Liver (tissue), 9 donors: ENCODE data around the gene KCNT1. TPM values are rescaled to one million over a fixed set of nuclear protein-coding genes. Genes with fewer than 3 reads are reported as not detected.

Experiments
- DNase-seq: peaks from one replicate; pipeline ENCODE4 v3.0.0-alpha.2; 2017; ENCODE audit warnings: low spot score
- H3K27ac ChIP-seq, 2 donors: one replicate each; pipeline ENCODE4 v1.7.0; 2013; ENCODE audit warnings: inconsistent platforms in 2 of 2, low read length in 2 of 2, control low read depth in 1 of 2, low read depth in 1 of 2, mild to moderate bottlenecking in 1 of 2
- H3K27me3 ChIP-seq, 4 donors: one replicate each; pipeline versions ENCODE4 v1.6.1 to v1.7.0; 2013; ENCODE audit warnings: low read length in 3 of 4, inconsistent platforms in 1 of 4, mild to moderate bottlenecking in 1 of 4, moderate library complexity in 1 of 4; ENCODE audit not compliant: control insufficient read depth in 4 of 4, insufficient read depth in 4 of 4
- H3K36me3 ChIP-seq, 4 donors: one replicate each; pipeline versions ENCODE4 v1.6.1 to v1.7.0; 2013; ENCODE audit warnings: low read length in 3 of 4, mild to moderate bottlenecking in 3 of 4, low read depth in 1 of 4, moderate library complexity in 1 of 4; ENCODE audit not compliant: control insufficient read depth in 4 of 4, insufficient read depth in 3 of 4
- H3K4me1 ChIP-seq, 4 donors: one replicate each; pipeline versions ENCODE4 v1.6.1 to v1.7.0; 2013; ENCODE audit warnings: low read length in 3 of 4, mild to moderate bottlenecking in 3 of 4, moderate library complexity in 1 of 4; ENCODE audit not compliant: control insufficient read depth in 4 of 4, insufficient read depth in 4 of 4
- H3K4me3 ChIP-seq, 3 donors: one replicate each; pipeline versions ENCODE4 v1.6.1 to v1.7.0; 2013; ENCODE audit warnings: low read length in 3 of 3, control low read depth in 1 of 3, low read depth in 1 of 3, mild to moderate bottlenecking in 1 of 3
- H3K9ac ChIP-seq, 2 donors: one replicate each; pipeline ENCODE4 v1.7.0; 2013; ENCODE audit warnings: low read length in 2 of 2, mild to moderate bottlenecking in 2 of 2, moderate library complexity in 2 of 2, control low read depth in 1 of 2, low read depth in 1 of 2
- H3K9me3 ChIP-seq, 4 donors: one replicate each; pipeline versions ENCODE4 v1.6.1 to v1.7.0; 2013; ENCODE audit warnings: low read length in 3 of 4; ENCODE audit not compliant: control insufficient read depth in 4 of 4
- EGR1 ChIP-seq, 2 donors: IDR thresholded peaks; 2 replicates each; pipeline ENCODE4 v1.6.1; 2016 to 2018; ENCODE audit warnings: antibody characterized with exemption in 2 of 2, low read depth in 2 of 2
- FOXA1 ChIP-seq: IDR thresholded peaks from 2 replicates; pipeline ENCODE4 v1.6.1; 2016; ENCODE audit warnings: antibody characterized with exemption
- FOXA2 ChIP-seq: IDR thresholded peaks from 2 replicates; pipeline ENCODE4 v1.6.1; 2016; ENCODE audit warnings: antibody characterized with exemption
- GABPA ChIP-seq, 2 donors: IDR thresholded peaks in 1 of 2; conservative IDR thresholded peaks in 1 of 2; 2 replicates each; pipeline ENCODE4 v1.6.1; 2016; ENCODE audit warnings: antibody characterized with exemption in 2 of 2, mild to moderate bottlenecking in 1 of 2, moderate library complexity in 1 of 2
- HNF4A ChIP-seq, 2 donors: conservative IDR thresholded peaks; 2 replicates each; pipeline ENCODE4 v1.6.1; 2016; ENCODE audit warnings: antibody characterized with exemption in 2 of 2, mild to moderate bottlenecking in 2 of 2
- HNF4G ChIP-seq: IDR thresholded peaks from 2 replicates; pipeline ENCODE4 v1.6.1; 2016; ENCODE audit warnings: antibody characterized with exemption
- JUND ChIP-seq, 2 donors: IDR thresholded peaks; 2 replicates each; pipeline ENCODE4 v1.6.1; 2016; ENCODE audit warnings: antibody characterized with exemption in 2 of 2
- NR2F2 ChIP-seq: IDR thresholded peaks from 2 replicates; pipeline ENCODE4 v1.6.1; 2016; ENCODE audit warnings: antibody characterized with exemption
- RAD21 ChIP-seq, 2 donors: IDR thresholded peaks; 2 replicates each; pipeline ENCODE4 v1.6.1; 2016; ENCODE audit warnings: antibody characterized with exemption in 2 of 2, mild to moderate bottlenecking in 2 of 2
- RXRA ChIP-seq, 2 donors: IDR thresholded peaks; 2 replicates each; pipeline ENCODE4 v1.6.1; 2017 to 2018; ENCODE audit warnings: antibody characterized with exemption in 2 of 2, mild to moderate bottlenecking in 1 of 2
- SP1 ChIP-seq: IDR thresholded peaks from 2 replicates; pipeline ENCODE4 v1.6.1; 2018; ENCODE audit warnings: antibody characterized with exemption, mild to moderate bottlenecking
- TAF1 ChIP-seq: conservative IDR thresholded peaks from 2 replicates; pipeline ENCODE4 v1.6.1; 2016; ENCODE audit warnings: antibody characterized with exemption, mild to moderate bottlenecking
- YY1 ChIP-seq: IDR thresholded peaks from 2 replicates; pipeline ENCODE4 v1.6.1; 2016; ENCODE audit warnings: antibody characterized with exemption, mild to moderate bottlenecking
- WGBS: extraction: QIAGEN DNeasy Blood & Tissue Kit; methylation state at CpG from one replicate; pipeline ENCODE4 v1.1.7; 2013; 5-methylcytosine and 5-hydroxymethylcytosine counted together
- polyA plus RNA-seq, 2 donors: library from polyadenylated mRNA; stranded (reverse) in 1 of 2; unstranded in 1 of 2; fragments of 200-250 nt in 1 of 2; fragments of >200 nt in 1 of 2; fragmentation: Nextera tagmentation in 1 of 2; extraction: Ambion mirVana in 1 of 2; gene quantifications; one replicate each; pipeline versions ENCODE4 v1.2.1 to v1.2.3, GENCODE V29; 2013 to 2015
- total RNA-seq, 2 donors: library from RNA; depleted of rRNA; stranded (reverse); fragments of >200 nt; gene quantifications; one replicate each; pipeline ENCODE4 v1.2.3, GENCODE V29; 2014
- TF ChIP-seq, protein P1 (sequence below): IDR thresholded peaks from 2 replicates; pipeline ENCODE4 v1.6.1; 2016; ENCODE audit warnings: antibody characterized with exemption, mild to moderate bottlenecking
- TF ChIP-seq, protein P2 (sequence below): IDR thresholded peaks from 2 replicates; pipeline ENCODE4 v1.6.1; 2016; ENCODE audit warnings: antibody characterized with exemption
- TF ChIP-seq, protein P3 (sequence below): fragments of 150-350 bp; IDR thresholded peaks from 2 replicates; pipeline ENCODE4 v1.5.1; 2017; ENCODE audit warnings: improper control_type of control experiment, low read depth, low read length; ENCODE audit not compliant: missing input control
- TF ChIP-seq, protein P4 (sequence below): IDR thresholded peaks from 2 replicates; pipeline ENCODE4 v1.6.1; 2016; ENCODE audit warnings: antibody characterized with exemption
- TF ChIP-seq, protein P5 (sequence below): IDR thresholded peaks from 2 replicates; pipeline ENCODE4 v1.6.1; 2016; ENCODE audit warnings: antibody characterized with exemption
- donor health status: healthy.
- donor health status: healthy.
- donor health status: healthy.
- donor health status: healthy.
- donor health status: healthy.

KCNT1 gene
- total and polyA plus RNA-seq, 4 donors = 0.08 TPM; not detected in 2

DNA sequence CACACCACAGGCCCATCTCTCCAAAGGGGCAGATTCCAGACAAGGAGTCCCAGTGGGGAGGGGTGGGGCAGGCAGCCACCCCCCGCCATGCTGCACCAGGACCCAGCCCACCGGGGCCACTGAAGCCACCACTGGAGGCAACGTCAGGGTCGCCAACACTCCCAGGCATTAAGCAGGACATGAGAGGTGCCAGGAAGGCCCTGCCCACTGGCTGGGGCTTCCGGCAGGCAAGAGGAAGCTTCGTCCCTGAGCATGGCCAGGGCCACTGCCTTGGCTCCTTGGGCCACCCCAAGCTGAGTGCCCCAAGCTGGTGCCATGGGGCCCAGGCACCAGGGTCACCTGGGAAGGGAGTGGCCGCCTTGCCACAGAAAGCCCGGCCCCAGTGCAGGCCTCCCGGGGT, 17.5 kb downstream of the KCNT1 start:
- TF ChIP-seq, protein P1, sequence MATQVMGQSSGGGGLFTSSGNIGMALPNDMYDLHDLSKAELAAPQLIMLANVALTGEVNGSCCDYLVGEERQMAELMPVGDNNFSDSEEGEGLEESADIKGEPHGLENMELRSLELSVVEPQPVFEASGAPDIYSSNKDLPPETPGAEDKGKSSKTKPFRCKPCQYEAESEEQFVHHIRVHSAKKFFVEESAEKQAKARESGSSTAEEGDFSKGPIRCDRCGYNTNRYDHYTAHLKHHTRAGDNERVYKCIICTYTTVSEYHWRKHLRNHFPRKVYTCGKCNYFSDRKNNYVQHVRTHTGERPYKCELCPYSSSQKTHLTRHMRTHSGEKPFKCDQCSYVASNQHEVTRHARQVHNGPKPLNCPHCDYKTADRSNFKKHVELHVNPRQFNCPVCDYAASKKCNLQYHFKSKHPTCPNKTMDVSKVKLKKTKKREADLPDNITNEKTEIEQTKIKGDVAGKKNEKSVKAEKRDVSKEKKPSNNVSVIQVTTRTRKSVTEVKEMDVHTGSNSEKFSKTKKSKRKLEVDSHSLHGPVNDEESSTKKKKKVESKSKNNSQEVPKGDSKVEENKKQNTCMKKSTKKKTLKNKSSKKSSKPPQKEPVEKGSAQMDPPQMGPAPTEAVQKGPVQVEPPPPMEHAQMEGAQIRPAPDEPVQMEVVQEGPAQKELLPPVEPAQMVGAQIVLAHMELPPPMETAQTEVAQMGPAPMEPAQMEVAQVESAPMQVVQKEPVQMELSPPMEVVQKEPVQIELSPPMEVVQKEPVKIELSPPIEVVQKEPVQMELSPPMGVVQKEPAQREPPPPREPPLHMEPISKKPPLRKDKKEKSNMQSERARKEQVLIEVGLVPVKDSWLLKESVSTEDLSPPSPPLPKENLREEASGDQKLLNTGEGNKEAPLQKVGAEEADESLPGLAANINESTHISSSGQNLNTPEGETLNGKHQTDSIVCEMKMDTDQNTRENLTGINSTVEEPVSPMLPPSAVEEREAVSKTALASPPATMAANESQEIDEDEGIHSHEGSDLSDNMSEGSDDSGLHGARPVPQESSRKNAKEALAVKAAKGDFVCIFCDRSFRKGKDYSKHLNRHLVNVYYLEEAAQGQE = no peak
- TF ChIP-seq RXRA (IDR thresholded peaks at IDR 0.05) = no peak
- no peak for DNase-seq
- WGBS = 70% methylated on average over 9 of the region's 9 CpGs
- H3K27me3 ChIP-seq = peaks cover 0 to 8% (median 4%) of the 10 kb centered on the region in 4 donors
- H3K27ac ChIP-seq = no peak overlapping the region
- no peaks in the 10 kb centered on the region for H3K4me1 ChIP-seq
- H3K4me3 ChIP-seq = no peak overlapping the region
- no peaks in the 10 kb centered on the region for H3K36me3 ChIP-seq
- no peaks in the 10 kb centered on the region for H3K9me3 ChIP-seq
- H3K9ac ChIP-seq = no peak overlapping the region

DNA sequence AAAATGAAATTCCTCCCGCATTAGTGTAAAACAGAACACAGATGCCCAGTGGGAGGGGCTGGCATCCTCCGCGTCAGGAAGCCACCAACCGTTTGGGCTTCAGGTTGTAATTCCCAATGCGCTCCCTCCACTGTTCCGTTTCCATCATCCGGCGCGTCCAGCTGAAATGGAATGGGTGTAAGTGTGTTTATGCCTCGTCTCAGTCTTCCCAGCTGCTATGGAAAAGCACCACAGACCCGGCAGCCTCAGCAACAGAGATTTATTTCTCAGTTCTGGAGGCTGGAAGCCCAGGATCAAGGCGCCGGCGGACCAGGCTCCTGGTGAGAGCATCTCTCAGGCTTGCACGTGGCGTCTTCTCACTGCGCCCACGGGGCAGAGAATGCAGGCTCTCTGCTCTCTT, 20.4 kb downstream of the KCNT1 start:
- H3K27ac ChIP-seq = no peak overlapping the region
- H3K9me3 ChIP-seq = no peaks in the 10 kb centered on the region
- no peak for DNase-seq
- H3K27me3 ChIP-seq = peaks cover 0 to 2% (median 0%) of the 10 kb centered on the region in 4 donors
- no peaks in the 10 kb centered on the region for H3K36me3 ChIP-seq
- no peak for TF ChIP-seq HNF4G
- TF ChIP-seq, protein P2, sequence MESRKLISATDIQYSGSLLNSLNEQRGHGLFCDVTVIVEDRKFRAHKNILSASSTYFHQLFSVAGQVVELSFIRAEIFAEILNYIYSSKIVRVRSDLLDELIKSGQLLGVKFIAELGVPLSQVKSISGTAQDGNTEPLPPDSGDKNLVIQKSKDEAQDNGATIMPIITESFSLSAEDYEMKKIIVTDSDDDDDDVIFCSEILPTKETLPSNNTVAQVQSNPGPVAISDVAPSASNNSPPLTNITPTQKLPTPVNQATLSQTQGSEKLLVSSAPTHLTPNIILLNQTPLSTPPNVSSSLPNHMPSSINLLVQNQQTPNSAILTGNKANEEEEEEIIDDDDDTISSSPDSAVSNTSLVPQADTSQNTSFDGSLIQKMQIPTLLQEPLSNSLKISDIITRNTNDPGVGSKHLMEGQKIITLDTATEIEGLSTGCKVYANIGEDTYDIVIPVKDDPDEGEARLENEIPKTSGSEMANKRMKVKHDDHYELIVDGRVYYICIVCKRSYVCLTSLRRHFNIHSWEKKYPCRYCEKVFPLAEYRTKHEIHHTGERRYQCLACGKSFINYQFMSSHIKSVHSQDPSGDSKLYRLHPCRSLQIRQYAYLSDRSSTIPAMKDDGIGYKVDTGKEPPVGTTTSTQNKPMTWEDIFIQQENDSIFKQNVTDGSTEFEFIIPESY = no peak
- TF ChIP-seq GABPA (IDR thresholded peaks at IDR 0.05 in 1 of 2, conservative IDR thresholded peaks at IDR 0.05 in 1 of 2) = no peak
- TF ChIP-seq, protein P3, sequence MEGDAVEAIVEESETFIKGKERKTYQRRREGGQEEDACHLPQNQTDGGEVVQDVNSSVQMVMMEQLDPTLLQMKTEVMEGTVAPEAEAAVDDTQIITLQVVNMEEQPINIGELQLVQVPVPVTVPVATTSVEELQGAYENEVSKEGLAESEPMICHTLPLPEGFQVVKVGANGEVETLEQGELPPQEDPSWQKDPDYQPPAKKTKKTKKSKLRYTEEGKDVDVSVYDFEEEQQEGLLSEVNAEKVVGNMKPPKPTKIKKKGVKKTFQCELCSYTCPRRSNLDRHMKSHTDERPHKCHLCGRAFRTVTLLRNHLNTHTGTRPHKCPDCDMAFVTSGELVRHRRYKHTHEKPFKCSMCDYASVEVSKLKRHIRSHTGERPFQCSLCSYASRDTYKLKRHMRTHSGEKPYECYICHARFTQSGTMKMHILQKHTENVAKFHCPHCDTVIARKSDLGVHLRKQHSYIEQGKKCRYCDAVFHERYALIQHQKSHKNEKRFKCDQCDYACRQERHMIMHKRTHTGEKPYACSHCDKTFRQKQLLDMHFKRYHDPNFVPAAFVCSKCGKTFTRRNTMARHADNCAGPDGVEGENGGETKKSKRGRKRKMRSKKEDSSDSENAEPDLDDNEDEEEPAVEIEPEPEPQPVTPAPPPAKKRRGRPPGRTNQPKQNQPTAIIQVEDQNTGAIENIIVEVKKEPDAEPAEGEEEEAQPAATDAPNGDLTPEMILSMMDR = no peak
- TF ChIP-seq, protein P4, sequence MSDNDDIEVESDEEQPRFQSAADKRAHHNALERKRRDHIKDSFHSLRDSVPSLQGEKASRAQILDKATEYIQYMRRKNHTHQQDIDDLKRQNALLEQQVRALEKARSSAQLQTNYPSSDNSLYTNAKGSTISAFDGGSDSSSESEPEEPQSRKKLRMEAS = no peak
- no peak for TF ChIP-seq HNF4A (conservative IDR thresholded peaks at IDR 0.05)
- no peak for TF ChIP-seq NR2F2
- TF ChIP-seq, protein P5, sequence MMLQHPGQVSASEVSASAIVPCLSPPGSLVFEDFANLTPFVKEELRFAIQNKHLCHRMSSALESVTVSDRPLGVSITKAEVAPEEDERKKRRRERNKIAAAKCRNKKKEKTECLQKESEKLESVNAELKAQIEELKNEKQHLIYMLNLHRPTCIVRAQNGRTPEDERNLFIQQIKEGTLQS = no peak
- no peak for TF ChIP-seq TAF1
- TF ChIP-seq RXRA (IDR thresholded peaks at IDR 0.05) = no peak
- TF ChIP-seq YY1 = no peak
- TF ChIP-seq, protein P1 = no peak
- no peak for TF ChIP-seq EGR1 (IDR thresholded peaks at IDR 0.05; ENCODE audit: low read depth in 2 of 2)
- no peak for TF ChIP-seq FOXA2
- TF ChIP-seq JUND (IDR thresholded peaks at IDR 0.05) = no peak
- no peak for TF ChIP-seq FOXA1
- no peak for TF ChIP-seq RAD21 (IDR thresholded peaks at IDR 0.05)
- no peak for TF ChIP-seq SP1
- H3K4me1 ChIP-seq = no peaks in the 10 kb centered on the region
- H3K9ac ChIP-seq = no peak overlapping the region
- no peak overlapping the region for H3K4me3 ChIP-seq
- 75% methylated on average over 18 of the region's 18 CpGs for WGBS
